MM.1S (cell line): Measurements from ENCODE around the gene KRT32.

Source experiments
- CTCF ChIP-seq: fragments of 300-600 bp; sonication (generic); IDR thresholded peaks from 2 replicates; pipeline ENCODE4 v1.5.1; 2016; ENCODE audit warnings: antibody characterized with exemption, low read length, mixed read lengths
- EZH2 ChIP-seq: fragments of 300-600 bp; sonication (generic); optimal IDR thresholded peaks from 2 replicates; pipeline ENCODE3; 2017; ENCODE audit warnings: low read depth, mild to moderate bottlenecking, antibody characterized with exemption, low read length, mixed read lengths
- EZH2phosphoT487 ChIP-seq: fragments of 300-600 bp; sonication (generic); IDR thresholded peaks from 2 replicates; pipeline ENCODE4 v1.6.1; 2018; ENCODE audit warnings: antibody characterized with exemption, low read length

GRCh38 chr17:41492771-41493170 is 25.6 kb upstream of the KRT32 start:
- TF ChIP-seq CTCF, result no peak
- TF ChIP-seq EZH2phosphoT487, result no peak
- no peak for TF ChIP-seq EZH2
